Mucosa of gallbladder (tissue), 1 donor: ENCODE results near the gene CORT. TPM values are rescaled to one million over a fixed set of nuclear protein-coding genes. Genes with fewer than 3 reads are reported as not detected.
"Not testable (repeated sequence)": the region's sequence is repeated elsewhere in the genome, so short reads cannot be mapped to it uniquely, and the experiment has no call there.

Source experiments
- DNase-seq: peaks from one replicate; pipeline ENCODE4 v3.0.0-alpha.2; 2020; ENCODE audit warnings: low spot score
- total RNA-seq: library from RNA; stranded (reverse); gene quantifications from one replicate; pipeline ENCODE4 v1.2.1, GENCODE V29; 2021
- donor health status: DM: no; HTN: no; CAD: no.

CORT gene
- total RNA-seq, 1 donor from 2014 or later, result 0.66 TPM

GRCh38 chr1:10438677-10439163, 11.1 kb upstream of the CORT start:
- no peak for DNase-seq

GRCh38 chr1:10440305-10440704, 9.5 kb upstream of the CORT start:
- no peak for DNase-seq

GRCh38 chr1:10440794-10441193, 9.0 kb upstream of the CORT start:
- DNase-seq, result no peak

GRCh38 chr1:10444248-10444647, 5.6 kb upstream of the CORT start:
- DNase-seq, result no peak

- DNase-seq, result no peak
Measured at GRCh38 chr1:10444795-10445397, 4.9 kb upstream of the CORT start.

- DNase-seq, result no peak
Measured at GRCh38 chr1:10446790-10447422, 2.9 kb upstream of the CORT start.

- no peak for DNase-seq
Measured at GRCh38 chr1:10450156-10450814, 454 bp downstream of the CORT start.

- no peak for DNase-seq
Measured at GRCh38 chr1:10450836-10451235, 1.0 kb downstream of the CORT start.

- DNase-seq, result no peak
Measured at GRCh38 chr1:10451287-10451686, 1.5 kb downstream of the CORT start.

GRCh38 chr1:10456048-10456447, 6.2 kb downstream of the CORT start:
- DNase-seq, result no peak

- no peak for DNase-seq
Measured at GRCh38 chr1:10456661-10457060, 6.8 kb downstream of the CORT start.

- not testable (repeated sequence) for DNase-seq
Measured at GRCh38 chr1:10457462-10457861, 7.6 kb downstream of the CORT start.

GRCh38 chr1:10457875-10458274, 8.0 kb downstream of the CORT start:
- DNase-seq, result no peak

GRCh38 chr1:10459184-10459583, 9.4 kb downstream of the CORT start:
- peak; percentile 49 for DNase-seq

GRCh38 chr1:10467078-10467477, 17.2 kb downstream of the CORT start:
- no peak for DNase-seq

- DNase-seq, result no peak
Measured at GRCh38 chr1:10470043-10470442, 20.2 kb downstream of the CORT start.

GRCh38 chr1:10471411-10472219, 21.8 kb downstream of the CORT start:
- DNase-seq, result peak; percentile 12

GRCh38 chr1:10472220-10473144, 22.7 kb downstream of the CORT start, which contains the start of gene DFFA:
Gene DFFA, minus strand, starts transcription at chr1:10472529. Its CDS starts 71 bp downstream, at chr1:10472458.
- DNase-seq, result peak; percentile 95

GRCh38 chr1:10473145-10473765, 23.4 kb downstream of the CORT start:
- no peak for DNase-seq

- DNase-seq, result not testable (repeated sequence)
Measured at GRCh38 chr1:10474309-10474612, 24.4 kb downstream of the CORT start.
